Measurements from ENCODE around the gene MOCS2. TPM values are rescaled to one million over a fixed set of nuclear protein-coding genes. Genes with fewer than 3 reads are reported as not detected.

Gene MOCS2
- total RNA-seq, 1 donor from 2014 or later: 21.5 TPM

- H3K4me1 Mint-ChIP-seq: no peaks in the 10 kb centered on the region
- H3K36me3 Mint-ChIP-seq: no peaks in the 10 kb centered on the region
- H3K9me3 Mint-ChIP-seq: no peaks in the 10 kb centered on the region
- H3K4me3 Mint-ChIP-seq: no peak overlapping the region
- no peak for DNase-seq (ENCODE audit: low spot score in 2 of 2, unreplicated experiment in 2 of 2)
- no peak for TF ChIP-seq CTCF (IDR thresholded peaks at IDR 0.05; ENCODE audit: unreplicated experiment)
- H3K27me3 Mint-ChIP-seq (ENCODE audit: low read depth): no peaks in the 10 kb centered on the region
- H3K27ac Mint-ChIP-seq: no peak overlapping the region
These were observed 57.1 kb downstream of the MOCS2 start for GRCh38 chr5:53052499-53052898.

GRCh38 chr5:53048248-53048647 is 61.3 kb downstream of the MOCS2 start:
- TF ChIP-seq CTCF (IDR thresholded peaks at IDR 0.05; ENCODE audit: unreplicated experiment): no peak
- H3K27ac Mint-ChIP-seq: no peak overlapping the region
- no peaks in the 10 kb centered on the region for H3K27me3 Mint-ChIP-seq (ENCODE audit: low read depth)
- DNase-seq (ENCODE audit: low spot score in 2 of 2, unreplicated experiment in 2 of 2): no peak
- H3K9me3 Mint-ChIP-seq: no peaks in the 10 kb centered on the region
- H3K36me3 Mint-ChIP-seq: no peaks in the 10 kb centered on the region
- peaks cover 4% of the 10 kb centered on the region for H3K4me1 Mint-ChIP-seq
- H3K4me3 Mint-ChIP-seq: no peak overlapping the region

Other genes with a start within 250 kb of the MOCS2 start
- gene ITGA2, start 120.4 kb downstream of the MOCS2 start, total RNA-seq: 4.1 to 4.7 TPM (median 4.1 TPM) in 3 replicates